ENCODE measurements around the gene PTPRA. TPM values are rescaled to one million over a fixed set of nuclear protein-coding genes. Genes with fewer than 3 reads are reported as not detected.

PTPRA gene
- total and polyA plus RNA-seq, 2 of the 4 experiments (the other 2 are of a cell fraction): 35.0 to 50.0 TPM

GRCh38 chr20:2891343-2891742 is 18.1 kb downstream of the PTPRA start:
- Histone ChIP-seq H3K18ac (ENCODE audit: low read depth, low read length) (no peak overlapping the region), H2AK5ac (ENCODE audit: low read depth, low read length) (no peak overlapping the region), H4K8ac (ENCODE audit: low read depth in 2 of 2, low read length in 2 of 2) (no peak overlapping the region), H2BK20ac (ENCODE audit: low read depth, low read length) (no peak overlapping the region), H4K91ac (ENCODE audit: insufficient read depth, low read depth, low read length) (no peak overlapping the region), H2AK9ac (replicated peaks; ENCODE audit: low read depth, low read length, poor library complexity) (no peak overlapping the region), H2AFZ (replicated peaks; ENCODE audit: low read length, poor library complexity) (no peak overlapping the region), H3K56ac (ENCODE audit: extremely low read depth, insufficient read depth, low read length) (no peak overlapping the region), H3K4me2 (ENCODE audit: low read depth, low read length) (no peak overlapping the region), H3K9me3 (ENCODE audit: control insufficient read depth, insufficient read depth, low read length) (no peaks in the 10 kb centered on the region), H3K4me1 (ENCODE audit: control insufficient read depth, insufficient read depth, low read length) (no peaks in the 10 kb centered on the region; the same call in 1 of the 2 replicates), H2BK5ac (ENCODE audit: low read depth, low read length, poor library complexity, severe bottlenecking) (no peak overlapping the region), H3K27ac (ENCODE audit: insufficient read depth, low read length) (no peak overlapping the region), H4K5ac (ENCODE audit: low read depth, low read length) (no peak overlapping the region), H3K9me1 (ENCODE audit: insufficient read depth, low read length) (peaks cover 15% of the 10 kb centered on the region), H3K79me1 (ENCODE audit: low read depth in 1 of 2, low read length in 2 of 2) (peaks cover 38 to 78% of the 10 kb centered on the region in 2 experiments), H4K20me1 (ENCODE audit: insufficient read depth, low read length) (peaks cover 28% of the 10 kb centered on the region), H3K27me3 (ENCODE audit: control insufficient read depth, insufficient read depth, low read length) (no peaks in the 10 kb centered on the region), H3K9ac (ENCODE audit: low read depth, low read length) (no peak overlapping the region), H3K14ac (replicated peaks; ENCODE audit: low read depth, low read length) (no peak overlapping the region), H2BK15ac (ENCODE audit: low read depth, low read length) (no peak overlapping the region), H3K4me3 (ENCODE audit: insufficient read depth, low read depth, low read length) (no peak overlapping the region), H3K36me3 (ENCODE audit: control insufficient read depth, insufficient read depth, low read length) (peaks cover 2% of the 10 kb centered on the region; the same call in 1 of the 2 replicates), H3K23ac (ENCODE audit: low read depth, low read length) (no peak overlapping the region), H2BK120ac (ENCODE audit: low read depth, low read length) (no peak overlapping the region), H3K4ac (ENCODE audit: low read depth, low read length) (no peak overlapping the region)
- no peak for DNase-seq
- intact Hi-C loops (cut with micrococcal nuclease): no loop called here
- no peak for TF ChIP-seq BHLHE40 (IDR thresholded peaks at IDR 0.05; ENCODE audit: low read depth, low read length)
- in situ Hi-C loops (cut with MboI; ENCODE audit: low sequenced_read_pairs): no loop called here
- no peak for ATAC-seq (ENCODE audit: low read depth)
- WGBS, 2 experiments (ENCODE audit: extremely low coverage in 2 of 2, insufficient read length in 1 of 2): no CpG with 5 or more reads among the region's 2 CpGs
- BruUV-seq (replicated peaks): no TSS peak
- ChIA-PET CTCF (no interaction called here), POLR2A (ENCODE audit: unreplicated experiment) (no interaction called here)
- dilution Hi-C loops (cut with HindIII; ENCODE audit: low sequenced_read_pairs, unreplicated experiment): no loop called here

All from IMR-90 (cell line).